Hepatocyte (in vitro differentiated cells): ENCODE measurements around the gene PPEF1.

ENCODE experiments used
- CTCF ChIP-seq: fragments of 200-600 bp; sonication (generic); IDR thresholded peaks from 2 replicates; pipeline ENCODE4 v1.5.1; 2016; ENCODE audit warnings: antibody characterized with exemption, mild to moderate bottlenecking; ENCODE audit not compliant: poor library complexity
- EZH2 ChIP-seq: fragments of 200-600 bp; sonication (generic); IDR thresholded peaks from 2 replicates; pipeline ENCODE4 v1.6.1; 2016; ENCODE audit warnings: antibody characterized with exemption, mild to moderate bottlenecking, borderline replicate concordance
- EZH2phosphoT487 ChIP-seq: fragments of 200-600 bp; sonication (generic); IDR thresholded peaks from one replicate; pipeline ENCODE4 v1.6.1; 2018; ENCODE audit warnings: antibody characterized with exemption, mild to moderate bottlenecking, low read depth, moderate library complexity; ENCODE audit not compliant: unreplicated experiment, severe bottlenecking

- TF ChIP-seq EZH2 (no peak), CTCF (no peak), EZH2phosphoT487 (no peak)
These were observed 4.9 kb upstream of the PPEF1 start for GRCh38 chrX:18702362-18703195.
